Stimulated activated CD4-positive, alpha-beta T cell treated with anti-CD3 and anti-CD28 coated beads, Interleukin-4, amount 100 ng/mL, for 1 hour (primary cell): ENCODE results near the gene FILIP1L.

Experiments
- DNase-seq: peaks from one replicate; pipeline ENCODE4 v3.0.0-alpha.2; 2020

FILIP1L gene

DNA sequence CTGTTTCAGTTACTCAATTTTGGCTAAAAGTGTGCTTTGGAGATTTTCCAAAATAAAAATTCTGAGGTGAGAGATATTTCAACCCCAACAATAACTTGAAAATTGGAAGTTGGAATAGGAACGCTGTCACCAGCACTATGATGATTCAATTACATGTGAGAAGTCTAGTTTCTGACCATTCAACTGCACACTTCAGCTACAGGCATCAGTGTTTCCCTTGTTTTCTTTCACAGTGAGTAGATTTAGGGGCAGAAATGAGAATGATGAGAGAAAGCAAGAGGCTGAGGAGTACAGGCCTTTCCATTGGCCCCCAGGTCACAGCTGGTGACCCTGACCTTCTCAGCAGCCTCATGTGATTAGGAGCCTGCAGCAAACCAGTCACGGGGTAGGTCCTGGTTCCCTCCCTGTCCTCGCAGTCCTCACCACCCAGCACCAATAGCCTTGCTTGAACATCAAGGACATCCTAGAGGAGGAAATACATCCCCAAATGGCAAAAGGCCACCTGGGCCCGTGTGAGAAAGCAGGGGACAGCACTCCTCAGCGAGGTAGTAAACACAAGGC, 10.0 kb upstream of the FILIP1L start:
- DNase-seq, result no peak

DNA sequence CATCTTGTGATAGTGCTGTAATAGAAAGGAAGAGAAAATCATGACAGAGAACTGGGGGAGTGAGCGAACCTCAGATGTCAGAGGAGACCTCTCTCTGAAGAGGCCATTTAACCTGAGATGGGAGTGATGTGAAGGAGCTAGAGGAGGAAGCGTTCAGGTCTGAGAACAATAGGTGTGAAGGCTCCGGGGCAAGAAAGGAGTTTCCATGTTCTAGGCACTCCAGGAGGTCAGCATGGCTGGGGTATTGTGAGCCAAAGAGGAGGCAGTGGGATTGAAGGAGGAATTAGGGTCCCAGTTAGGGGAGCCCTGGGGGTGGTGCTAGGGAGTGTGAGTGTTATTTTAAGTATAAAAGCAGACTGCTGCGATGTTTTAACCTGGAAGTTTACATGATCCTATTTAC, 8.8 kb upstream of the FILIP1L start:
- no peak for DNase-seq

DNA sequence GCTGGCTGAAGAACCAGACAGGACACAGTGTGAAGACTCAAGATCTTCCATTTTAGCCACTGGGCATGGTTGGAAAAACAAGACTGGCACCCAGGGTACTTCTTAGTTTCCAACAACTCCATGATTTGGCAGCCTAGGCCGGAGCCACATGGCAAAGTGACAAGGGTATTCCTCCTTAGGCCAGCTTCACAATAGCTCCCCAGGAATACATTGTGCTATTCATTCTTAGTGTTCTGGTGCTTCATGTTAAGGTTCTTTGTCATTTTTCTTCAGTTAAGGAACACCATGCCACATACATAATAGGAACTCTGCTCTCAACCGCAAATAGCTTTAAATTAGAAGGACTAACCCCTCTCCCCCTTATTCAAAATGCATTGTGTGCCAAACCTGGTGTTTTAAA, 8.0 kb upstream of the FILIP1L start:
- DNase-seq, result no peak

DNA sequence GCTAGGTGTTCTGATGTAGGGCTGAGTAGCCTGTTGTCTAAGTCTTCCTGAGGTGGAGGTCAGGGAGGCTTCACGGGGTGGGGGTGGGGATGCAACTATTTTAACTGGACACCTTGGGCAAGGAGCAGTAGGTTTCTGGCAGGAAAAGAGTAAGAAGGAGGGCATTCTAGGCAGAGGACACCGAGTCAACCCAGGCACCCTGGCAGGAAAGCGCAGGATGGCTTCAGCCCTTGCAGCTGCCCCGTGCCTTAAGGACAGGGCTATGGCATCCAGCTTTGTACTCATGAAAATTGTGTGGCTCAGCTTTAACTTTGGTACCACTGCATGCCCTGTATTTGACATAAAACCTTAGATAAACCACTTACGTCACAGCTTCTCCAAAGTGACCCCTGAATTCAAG, 6.4 kb upstream of the FILIP1L start:
- no peak for DNase-seq

DNA sequence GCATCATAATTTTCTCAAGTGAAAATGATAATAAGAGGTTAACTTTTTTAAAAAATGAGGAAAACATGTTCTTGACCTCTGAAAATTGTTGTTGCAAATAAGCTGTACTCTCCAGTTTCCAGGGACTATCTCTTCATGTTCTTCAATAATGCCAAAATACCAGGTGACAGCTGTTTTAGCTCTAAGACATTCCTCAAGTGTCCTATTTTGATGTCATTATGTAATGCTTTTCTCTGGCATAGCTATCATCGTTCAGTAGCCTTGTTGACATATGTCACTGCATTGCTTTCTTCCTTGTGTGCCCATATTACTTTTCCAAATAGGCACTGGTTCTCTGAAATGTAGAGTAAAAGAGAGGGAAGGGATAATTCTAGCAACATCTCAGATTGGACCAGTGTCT, 5.7 kb upstream of the FILIP1L start:
- DNase-seq, result no peak

DNA sequence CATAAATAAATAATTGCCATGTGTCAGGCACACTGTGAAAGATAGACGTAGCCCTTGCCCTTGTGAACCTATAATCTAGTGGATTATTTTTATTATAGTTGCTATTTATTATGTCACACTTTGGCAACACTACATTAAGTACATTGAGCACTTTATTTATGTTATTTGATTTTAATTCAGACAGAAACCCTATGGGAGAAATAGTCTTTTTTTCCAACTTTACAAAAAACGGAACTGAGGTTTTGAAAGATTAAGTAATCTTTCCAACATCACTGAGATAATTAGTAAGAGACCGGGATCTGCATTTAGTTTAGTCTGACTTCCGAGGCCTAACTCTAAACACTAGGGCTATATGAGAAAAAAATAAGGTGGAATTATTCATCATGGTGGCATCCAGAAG, 2.8 kb upstream of the FILIP1L start:
- no peak for DNase-seq

DNA sequence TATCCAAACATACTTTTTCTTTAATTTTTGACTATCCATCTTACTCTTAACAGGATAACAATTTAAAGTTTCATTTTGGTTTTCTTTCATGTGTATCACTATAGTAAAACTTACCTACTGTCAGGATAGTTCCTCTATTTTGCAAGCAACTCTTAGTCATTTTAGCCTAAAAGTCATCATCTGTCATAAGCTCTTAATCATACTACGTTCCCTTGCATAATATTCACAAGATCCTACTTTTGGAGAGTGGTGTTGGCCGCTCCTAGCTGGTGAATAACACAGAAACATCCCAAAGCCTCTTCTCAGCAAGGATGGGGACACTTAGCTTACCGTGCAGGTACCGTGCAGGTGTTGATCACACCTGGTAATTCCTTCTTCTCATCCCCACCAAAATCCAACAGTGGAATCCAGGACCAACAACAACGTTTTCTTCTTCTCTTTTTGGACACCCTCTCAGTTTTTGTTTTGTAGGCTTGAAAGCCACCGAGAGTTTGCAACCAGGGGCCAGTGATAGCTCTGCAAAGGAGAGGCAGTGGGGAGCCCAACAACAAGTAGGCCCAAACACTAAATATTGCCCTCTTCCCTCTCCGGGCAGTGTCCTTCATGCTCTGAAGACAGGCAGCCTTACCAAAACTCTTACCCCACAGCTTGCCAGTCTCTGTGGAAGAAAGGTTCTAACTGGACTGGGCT, 433 bp downstream of the FILIP1L start:
- DNase-seq, result no peak

DNA sequence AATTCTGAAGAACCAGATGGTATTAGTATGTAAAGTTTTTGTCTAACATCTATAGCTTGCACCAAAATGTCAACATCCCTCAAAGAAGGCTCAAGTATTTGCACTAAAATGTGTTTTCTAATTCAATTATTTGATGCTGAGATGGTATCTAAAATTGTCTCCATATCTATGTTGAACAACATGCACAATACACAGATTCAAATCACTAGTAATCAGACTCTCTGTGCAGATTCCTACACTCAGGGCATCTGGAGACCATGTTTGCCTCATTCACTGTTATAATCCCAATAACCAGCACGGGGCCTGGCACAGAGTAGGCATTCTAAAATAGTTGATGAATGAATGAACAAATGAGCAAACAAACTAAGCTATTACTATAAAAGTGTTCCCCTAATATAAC, 2.6 kb downstream of the FILIP1L start:
- no peak for DNase-seq

DNA sequence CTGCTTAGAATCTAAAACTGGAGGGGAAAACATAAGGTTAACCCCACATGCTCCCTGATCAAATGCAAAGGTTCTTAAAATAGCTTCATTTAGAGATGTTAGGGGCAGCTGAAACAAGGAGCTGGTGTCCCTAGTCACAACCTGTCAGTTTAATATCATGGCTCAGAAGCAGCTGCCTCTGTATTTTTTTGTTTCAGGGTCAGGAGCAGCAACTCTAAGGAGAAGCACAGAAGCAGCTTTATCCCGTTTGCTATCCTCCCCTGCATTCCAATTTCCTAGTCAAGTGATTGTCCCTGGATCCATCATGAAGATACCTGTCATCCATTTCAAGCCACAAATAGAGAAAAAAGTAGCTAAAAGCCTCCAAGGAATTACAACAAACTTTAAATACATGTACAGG, 4.1 kb downstream of the FILIP1L start:
- DNase-seq, result no peak

DNA sequence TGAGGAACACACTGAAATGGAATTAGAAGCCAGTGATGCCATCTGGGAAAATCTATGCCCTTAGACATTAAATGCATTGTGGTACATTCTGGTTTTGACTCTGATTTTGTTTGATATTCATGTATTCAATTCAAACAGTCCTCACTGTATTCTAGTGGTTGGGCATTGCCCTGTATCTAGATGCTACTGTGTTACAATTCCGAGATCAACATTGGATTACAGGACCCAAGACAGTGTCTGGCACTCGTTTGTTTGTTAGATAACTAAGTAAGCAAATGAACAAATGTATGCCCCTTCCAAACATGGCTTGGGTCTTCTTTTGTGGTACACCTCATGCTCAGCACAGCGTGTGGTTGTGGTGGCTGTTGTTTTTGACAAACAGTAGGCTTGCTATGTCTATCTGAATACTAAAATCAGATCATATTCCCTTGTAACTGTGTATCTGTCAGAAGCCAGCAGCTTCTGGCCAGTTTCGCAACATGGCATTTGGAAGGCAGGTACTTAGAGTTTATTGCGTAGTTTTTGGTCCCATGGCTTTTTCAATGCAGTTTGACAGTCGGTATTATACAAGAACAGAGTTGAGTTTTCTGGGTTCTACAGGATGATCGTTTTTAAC, 5.7 kb downstream of the FILIP1L start:
- DNase-seq, result no peak

DNA sequence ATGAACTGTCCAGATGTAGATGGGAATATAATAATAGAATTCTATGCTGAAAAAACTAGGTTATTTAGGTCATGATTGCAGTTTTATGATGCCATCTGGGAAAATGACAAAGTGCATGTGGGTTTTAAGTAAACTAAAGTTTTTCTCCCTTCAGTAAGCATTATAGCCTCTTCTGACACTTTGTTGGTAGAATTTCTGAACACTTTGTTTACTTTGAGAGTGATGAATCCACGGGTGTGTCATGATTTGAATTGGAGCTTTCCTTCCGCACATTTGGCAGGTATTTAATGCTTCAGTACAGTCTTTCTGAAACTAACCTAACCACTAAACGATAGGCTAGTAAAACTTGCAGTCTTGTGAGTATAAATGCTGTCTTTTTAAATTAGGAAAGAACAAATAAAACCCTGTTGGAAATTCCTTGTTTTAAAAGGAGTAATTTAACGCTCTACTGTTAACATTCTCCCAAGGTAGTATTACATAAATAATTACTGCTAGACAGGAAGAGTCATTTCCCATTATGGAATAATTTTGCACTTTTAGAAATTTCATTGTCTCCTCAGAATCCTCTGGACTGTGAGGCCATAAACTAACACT, 7.0 kb downstream of the FILIP1L start:
- no peak for DNase-seq

DNA sequence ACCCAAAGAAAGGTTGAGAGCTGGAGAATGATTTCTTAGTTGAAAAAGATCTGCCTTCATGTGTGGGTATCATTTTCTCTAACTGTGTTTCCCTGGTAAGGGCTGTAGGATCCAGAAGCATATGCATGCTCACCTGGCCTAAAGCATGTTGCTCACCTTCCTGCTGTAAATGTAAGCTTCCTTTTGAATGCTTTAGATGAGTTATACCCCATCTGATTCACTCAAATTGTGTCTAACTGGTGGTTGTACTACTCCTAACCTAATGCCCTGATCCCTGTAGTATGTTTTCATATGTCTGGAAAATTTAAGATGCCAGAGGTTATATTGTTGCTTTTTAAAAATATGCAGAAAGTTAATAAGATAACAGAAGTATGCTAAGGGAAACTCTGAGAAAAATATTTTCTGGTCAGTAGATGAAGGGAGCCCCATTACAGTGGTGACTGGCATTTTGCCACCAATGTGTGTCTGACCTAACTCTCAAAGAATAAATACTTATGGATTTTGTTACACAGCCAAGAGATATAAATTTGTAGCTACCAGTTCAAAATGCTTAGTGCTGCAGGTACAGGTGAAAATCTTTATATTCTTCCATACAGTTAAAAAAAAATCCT, 7.7 kb downstream of the FILIP1L start:
- DNase-seq, result no peak

DNA sequence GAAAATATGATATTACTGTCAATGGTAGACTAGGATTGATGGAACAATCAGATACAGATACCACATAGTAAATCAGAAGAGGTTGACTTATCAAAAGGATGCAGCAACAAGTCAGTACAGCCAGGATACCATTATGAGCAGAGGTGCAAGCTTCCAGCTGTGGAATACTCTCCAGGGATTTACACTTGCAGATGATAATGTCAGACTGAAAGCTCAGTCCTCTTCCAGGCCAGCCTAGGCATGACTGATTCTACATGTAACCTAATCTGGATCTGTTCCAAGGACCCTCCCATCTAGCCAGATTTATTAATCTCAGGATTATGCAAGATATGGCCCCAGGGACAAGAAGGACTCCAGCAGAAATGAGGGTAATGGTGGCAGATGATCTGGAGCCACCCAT, 8.2 kb downstream of the FILIP1L start:
- DNase-seq, result no peak

DNA sequence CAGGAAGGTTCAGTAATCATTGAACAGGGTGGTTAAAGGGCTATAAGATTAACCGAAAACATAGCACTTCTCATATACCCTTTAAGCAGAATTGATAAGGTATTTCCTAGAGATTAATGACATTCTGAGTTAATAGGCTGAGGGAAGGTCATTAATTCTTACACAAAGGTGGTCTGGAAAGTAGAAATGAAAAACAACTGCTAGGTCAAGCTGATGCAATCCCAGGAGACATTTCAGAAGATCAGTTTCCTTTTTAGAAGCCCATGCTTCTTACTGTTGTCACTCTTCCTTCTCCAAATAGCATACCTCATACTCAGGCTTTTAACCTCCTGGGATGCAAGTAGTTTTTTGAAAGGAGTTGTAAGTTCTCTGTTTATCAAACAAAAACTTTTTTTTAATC, 8.8 kb downstream of the FILIP1L start:
- no peak for DNase-seq

DNA sequence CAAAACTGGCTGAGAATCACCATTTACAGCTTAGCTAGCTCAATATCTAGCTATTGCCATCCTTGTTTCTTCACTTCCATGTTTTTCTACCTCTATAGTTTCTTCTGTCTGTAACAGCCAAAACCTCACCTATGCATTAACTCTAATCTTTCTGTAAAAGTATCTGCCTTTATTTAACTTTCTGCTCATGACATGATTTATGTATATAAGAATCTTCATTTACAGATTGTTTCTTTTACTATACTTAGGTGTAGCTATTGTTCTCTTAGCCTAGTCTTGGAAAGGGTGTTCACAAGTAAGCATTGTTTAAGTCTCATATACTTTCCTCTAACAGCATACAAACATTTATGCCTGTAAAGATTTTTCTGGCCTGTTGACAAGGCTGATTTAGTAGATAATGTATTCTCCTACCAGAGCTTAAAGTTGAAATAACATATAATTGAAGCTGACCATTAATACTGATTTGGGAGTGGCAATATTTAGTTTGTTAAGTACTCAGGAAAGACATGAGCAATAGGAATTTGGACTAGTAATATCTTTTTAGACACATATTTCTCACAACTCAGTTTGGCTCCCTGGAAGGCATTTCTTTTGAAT, 9.4 kb downstream of the FILIP1L start:
- no peak for DNase-seq

DNA sequence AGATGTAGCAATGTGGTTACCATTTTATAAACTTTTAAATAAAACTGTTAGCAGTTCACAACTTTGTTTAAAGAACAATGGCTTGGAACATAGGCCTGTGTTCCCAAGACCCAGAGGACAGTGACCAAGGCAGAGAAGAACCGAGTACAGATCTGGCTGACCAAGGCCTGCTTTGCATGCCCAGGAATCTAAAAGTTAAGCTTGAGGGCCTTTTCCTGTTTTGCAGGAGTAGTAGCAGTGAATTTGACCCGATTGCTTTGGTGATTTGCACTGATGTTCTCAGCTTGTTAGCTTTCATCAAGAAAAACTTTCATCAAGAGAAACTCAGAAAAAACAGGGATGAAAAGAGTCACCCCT, 9.9 kb downstream of the FILIP1L start:
- no peak for DNase-seq

DNA sequence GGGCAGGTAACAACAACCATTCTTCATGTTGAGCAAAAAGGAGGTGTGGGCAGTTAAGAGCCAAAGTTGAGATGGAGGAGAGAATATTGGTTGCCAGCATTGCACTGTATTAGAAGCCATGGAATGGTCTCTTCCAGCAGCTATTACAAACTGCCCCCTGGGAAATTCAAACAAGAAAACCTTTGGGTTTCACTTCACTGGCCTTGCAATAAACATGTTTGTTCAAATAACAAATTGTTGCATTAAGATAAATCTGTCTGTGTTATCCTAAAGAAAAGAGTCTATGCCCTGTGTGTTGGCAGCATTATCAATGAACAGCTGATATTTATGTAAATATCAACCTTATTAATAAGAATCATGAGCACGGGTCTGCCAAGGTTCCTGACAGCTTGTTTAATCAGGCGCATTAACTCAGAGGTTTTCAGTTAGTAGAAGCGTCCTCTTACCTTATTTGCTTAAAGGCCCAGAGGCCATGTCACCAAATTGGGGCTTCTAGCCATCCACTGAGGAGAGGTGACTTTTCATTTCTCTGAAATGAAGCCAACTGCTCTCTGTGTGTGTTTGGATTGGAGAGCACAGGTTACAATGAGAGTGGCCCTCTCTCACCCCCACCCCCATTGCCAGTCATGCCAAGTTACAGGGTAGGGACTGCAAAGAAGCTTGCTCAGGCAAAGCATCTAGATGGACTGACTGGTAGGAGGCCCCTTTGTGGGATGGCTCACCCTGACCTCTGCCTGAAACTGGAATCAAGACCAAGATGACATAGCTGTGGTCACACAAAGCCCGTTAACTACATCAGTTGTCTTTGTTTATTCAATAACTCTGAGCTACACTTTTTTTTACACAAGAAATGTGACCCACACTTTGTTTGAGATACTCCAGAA, 10.5 kb downstream of the FILIP1L start:
- no peak for DNase-seq

DNA sequence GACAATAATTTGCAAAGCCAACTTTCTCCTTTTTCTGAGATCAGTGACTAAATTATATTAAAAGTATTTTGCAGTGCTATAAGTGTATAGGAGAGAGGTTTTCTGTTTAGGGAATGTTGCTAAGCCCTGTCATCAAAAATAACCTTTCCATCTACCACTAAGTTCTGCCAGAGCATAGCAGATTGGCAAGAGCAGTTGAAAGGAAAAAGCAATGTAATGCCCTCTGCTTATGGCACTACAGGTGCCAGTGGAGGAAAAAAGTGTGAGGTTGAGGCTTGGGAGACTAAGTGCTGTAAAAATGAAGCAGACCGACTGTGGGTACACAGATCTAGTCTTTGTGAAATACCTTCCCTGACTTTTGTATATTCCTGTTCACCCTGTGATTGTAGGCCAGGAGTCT, 11.5 kb downstream of the FILIP1L start:
- no peak for DNase-seq

DNA sequence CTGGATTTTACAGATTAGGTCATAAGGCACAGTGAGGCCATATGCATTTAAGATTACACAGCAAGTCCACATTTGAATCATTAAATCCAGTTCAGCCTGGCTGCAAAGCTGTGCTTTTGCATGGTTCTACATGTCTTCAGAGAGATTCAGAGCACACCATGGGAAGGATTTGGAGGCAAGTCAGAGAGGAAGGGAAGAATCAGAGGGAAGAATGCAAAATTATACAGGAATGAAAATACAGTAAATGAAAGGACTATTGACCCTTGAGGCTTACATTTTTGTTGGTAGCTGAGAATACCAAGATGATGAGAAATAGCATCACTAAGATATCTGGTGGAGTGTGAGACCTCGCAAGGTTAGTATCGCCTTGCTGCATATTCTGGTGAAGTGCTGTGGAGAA, 13.9 kb downstream of the FILIP1L start:
- DNase-seq, result no peak

DNA sequence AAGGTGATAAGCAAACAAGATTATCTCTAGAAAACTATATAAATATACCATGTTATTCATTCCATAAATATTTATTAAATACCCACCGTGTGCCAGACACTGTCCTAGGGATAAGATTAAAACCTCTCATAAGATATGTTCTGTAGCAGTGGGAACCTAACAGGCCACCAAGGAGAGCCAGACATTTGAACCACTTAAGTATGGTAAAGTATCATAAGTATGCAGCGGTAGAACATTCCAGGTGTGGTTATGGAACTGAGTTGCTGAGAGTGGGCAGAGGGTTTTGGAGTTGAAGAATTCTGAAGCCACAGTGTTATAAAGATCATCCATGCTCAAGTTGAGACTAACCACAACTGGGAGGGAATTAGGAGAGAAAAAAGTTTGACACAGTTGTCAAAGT, 14.7 kb downstream of the FILIP1L start:
- no peak for DNase-seq

DNA sequence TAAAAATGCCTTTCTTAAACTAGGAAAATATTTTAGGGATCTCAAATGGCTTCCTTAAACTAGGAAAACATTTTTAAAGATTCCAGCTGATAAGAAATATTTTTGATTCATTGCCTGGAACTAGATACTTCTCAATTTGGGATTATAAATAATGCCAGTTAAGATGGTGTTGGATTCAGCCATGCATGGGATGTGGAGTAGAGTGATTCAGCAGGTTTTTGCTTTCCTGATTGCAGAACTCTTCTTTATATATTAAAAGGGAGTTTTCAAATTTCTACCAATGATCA, 15.6 kb downstream of the FILIP1L start:
- DNase-seq, result no peak

DNA sequence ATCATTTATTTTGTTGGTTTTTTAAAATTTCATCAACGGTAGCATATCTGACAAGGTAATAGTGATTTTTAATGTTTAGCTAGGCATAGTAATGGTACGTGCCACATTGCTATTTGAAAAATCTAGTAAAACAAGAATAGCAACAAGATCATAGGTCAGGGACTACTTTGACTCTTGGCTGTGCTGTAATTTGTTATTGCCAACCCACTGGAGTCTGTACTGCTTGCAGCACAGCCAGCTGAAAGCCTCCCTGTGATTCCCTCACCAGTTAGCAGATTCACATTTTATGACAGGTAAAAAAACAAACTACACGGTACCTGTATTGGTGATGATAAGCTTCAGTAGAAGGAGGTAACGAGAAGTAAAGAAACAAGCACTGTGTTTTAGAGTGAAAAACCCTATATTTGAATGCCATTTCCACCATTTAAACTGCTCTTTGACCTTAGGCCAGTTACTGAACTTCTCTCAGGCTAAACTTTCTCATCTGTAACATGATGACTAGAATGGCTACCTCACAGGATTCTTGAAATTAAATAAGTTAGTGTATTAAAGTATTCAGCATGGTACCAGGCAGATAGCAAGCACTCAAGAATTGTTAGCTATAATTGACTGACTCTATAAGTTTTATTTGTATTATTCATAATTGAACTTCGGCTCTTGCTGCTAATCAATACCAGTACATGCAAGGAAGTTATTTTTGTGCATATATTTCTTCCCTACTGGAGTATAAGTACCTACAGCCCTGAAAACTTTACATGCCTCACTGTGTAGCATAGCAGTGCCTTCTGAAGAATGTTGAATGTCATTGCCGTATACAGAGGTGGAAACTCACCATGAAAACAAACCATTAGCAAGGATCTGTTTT, 16.1 kb downstream of the FILIP1L start:
- DNase-seq, result no peak
